ENCODE results near the gene PACS2.
A peak's percentile ranks its signal among the peaks of the same experiment; 100 is the strongest.
"Not testable (repeated sequence)": the region's sequence is repeated elsewhere in the genome, so short reads cannot be mapped to it uniquely, and the experiment has no call there.

The PACS2 gene

DNA sequence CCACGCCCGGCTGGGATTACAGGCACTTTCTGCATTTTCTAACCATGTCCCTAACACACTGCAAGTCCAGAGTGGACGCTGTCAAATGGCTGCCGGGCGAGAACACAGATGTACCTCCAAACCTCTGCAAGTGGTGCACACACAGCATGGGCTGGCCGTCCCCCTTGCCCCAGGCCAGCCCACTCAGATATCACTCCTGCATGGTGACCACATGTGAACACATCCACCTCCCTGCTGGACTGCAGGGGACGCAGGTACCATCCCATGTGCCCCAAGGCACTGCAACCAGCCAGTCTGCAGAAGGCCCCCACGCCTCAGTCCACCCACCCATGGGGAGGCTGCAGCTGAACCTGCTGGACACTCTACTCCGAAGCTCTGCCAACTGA, 27.8 kb upstream of the PACS2 start:
- Histone ChIP-seq H3K27me3 (no peaks in the 10 kb centered on the region), H3K9me3 (no peaks in the 10 kb centered on the region), H3K36me3 (no peaks in the 10 kb centered on the region), H3K4me3 (ENCODE audit: low read depth, low read length) (no peak overlapping the region), H3K4me1 (peaks cover 7% of the 10 kb centered on the region)
- DNase-seq = no peak
- no peak for TF ChIP-seq CTCF (IDR thresholded peaks at IDR 0.05; ENCODE audit: low read depth, low read length)

GRCh38 chr14:105287249-105288102, 27.1 kb upstream of the PACS2 start:
- no peaks in the 10 kb centered on the region for H3K9me3 ChIP-seq
- no peaks in the 10 kb centered on the region for H3K36me3 ChIP-seq
- H3K4me3 ChIP-seq (ENCODE audit: low read depth, low read length) = no peak overlapping the region
- peaks cover 9% of the 10 kb centered on the region for H3K4me1 ChIP-seq
- TF ChIP-seq CTCF (IDR thresholded peaks at IDR 0.05; ENCODE audit: low read depth, low read length) = 0 out of 2 replicates have a peak, but pooled peaks have one; percentile 19
- DNase-seq = peak; percentile 62
- no peaks in the 10 kb centered on the region for H3K27me3 ChIP-seq

GRCh38 chr14:105288936-105289335, 25.6 kb upstream of the PACS2 start:
- not testable (repeated sequence) for H3K4me3 ChIP-seq (ENCODE audit: low read depth, low read length); H3K9me3 ChIP-seq; DNase-seq; H3K27me3 ChIP-seq; H3K36me3 ChIP-seq
- peaks cover 22% of the 10 kb centered on the region for H3K4me1 ChIP-seq

GRCh38 chr14:105290621-105291346, 23.8 kb upstream of the PACS2 start:
- peak; percentile 39 for DNase-seq
- Histone ChIP-seq H3K27me3 (no peaks in the 10 kb centered on the region), H3K9me3 (no peaks in the 10 kb centered on the region), H3K36me3 (no peaks in the 10 kb centered on the region), H3K4me1 (peaks cover 28% of the 10 kb centered on the region), H3K4me3 (ENCODE audit: low read depth, low read length) (no peak overlapping the region)
- TF ChIP-seq CTCF (IDR thresholded peaks at IDR 0.05; ENCODE audit: low read depth, low read length) = peak; percentile 43

DNA sequence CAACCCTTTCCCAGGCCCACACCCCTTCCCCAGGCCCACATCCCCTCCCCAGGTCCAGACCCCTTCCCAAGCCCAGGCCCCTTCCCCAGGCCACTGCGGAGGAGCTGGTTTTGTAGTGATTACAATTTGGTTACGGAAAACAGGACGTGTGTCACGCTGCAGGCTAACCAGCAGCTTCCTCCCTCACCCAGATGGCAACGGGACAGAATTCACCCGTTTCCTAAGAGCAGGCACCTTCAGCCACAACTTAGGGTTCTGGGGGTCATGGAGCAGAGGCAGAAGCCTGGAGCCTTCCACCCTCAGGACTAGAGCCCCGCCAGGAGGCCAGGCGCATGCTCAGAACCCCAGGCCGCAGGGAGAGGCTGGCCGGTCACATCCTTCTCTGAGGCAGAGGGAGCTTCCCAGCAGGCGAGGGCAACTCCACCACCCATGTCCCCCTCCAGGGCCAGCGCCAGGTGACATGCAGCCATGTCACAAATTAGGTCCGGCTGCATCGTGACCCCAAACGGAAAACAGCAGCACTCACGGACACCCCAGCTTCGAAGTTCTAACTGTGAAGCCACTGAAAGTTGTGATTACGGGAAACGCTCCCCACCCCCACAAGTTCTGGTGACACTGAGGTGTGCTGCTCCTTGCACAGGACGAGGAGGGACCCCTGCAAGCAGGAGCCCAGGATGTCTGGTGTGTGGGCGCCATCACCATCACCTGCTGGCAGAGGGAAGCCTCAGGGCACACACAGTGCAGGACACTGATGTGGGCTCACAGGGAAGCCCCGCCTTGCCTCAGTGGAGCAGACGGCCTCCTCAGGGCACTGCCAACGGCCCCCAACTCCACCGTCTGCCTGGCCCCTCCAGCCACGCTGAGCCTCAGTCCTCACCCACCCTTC, 21.5 kb upstream of the PACS2 start:
- TF ChIP-seq CTCF (IDR thresholded peaks at IDR 0.05; ENCODE audit: low read depth, low read length) = no peak
- Histone ChIP-seq H3K27me3 (no peaks in the 10 kb centered on the region), H3K9me3 (no peaks in the 10 kb centered on the region), H3K36me3 (0 out of 2 replicates have a peak, but pooled peaks cover 3% of the 10 kb centered on the region), H3K4me3 (ENCODE audit: low read depth, low read length) (peak overlapping the region; percentile 44), H3K4me1 (peaks cover 21% of the 10 kb centered on the region)
- DNase-seq = peak; percentile 36

DNA sequence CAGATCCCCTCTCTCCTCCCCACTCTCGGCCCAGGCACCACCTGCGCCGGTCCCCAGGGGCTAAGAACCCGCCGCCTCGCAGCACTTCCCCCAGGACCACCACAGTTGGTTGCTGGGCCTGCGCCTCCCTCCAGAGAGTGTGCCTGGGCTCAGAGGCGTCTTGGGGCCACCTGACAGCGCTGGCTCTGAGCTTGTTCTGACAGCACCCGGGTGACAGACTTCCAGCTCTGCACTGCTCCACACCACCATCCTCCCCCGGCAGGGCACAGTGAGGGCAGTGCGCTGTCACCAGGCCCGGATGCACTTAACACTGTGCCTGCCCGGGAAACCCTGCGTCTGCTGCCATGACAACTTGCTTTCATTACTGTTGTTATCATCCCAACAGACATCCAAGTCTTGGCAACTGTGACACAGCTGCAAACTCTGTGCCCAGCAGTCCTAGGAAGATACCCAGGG, 20.4 kb upstream of the PACS2 start:
- peak; percentile 95 for DNase-seq
- no peaks in the 10 kb centered on the region for H3K9me3 ChIP-seq
- H3K4me3 ChIP-seq (ENCODE audit: low read depth, low read length) = peak overlapping the region; percentile 44
- H3K27me3 ChIP-seq = no peaks in the 10 kb centered on the region
- H3K4me1 ChIP-seq = peaks cover 21% of the 10 kb centered on the region
- no peak for TF ChIP-seq CTCF (IDR thresholded peaks at IDR 0.05; ENCODE audit: low read depth, low read length)
- 0 out of 2 replicates have a peak, but pooled peaks cover 3% of the 10 kb centered on the region for H3K36me3 ChIP-seq

GRCh38 chr14:105297311-105297710, 17.2 kb upstream of the PACS2 start:
- H3K27me3 ChIP-seq; H3K9me3 ChIP-seq; DNase-seq; H3K4me3 ChIP-seq (ENCODE audit: low read depth, low read length); H3K36me3 ChIP-seq: not testable (repeated sequence)
- H3K4me1 ChIP-seq = peaks cover 21% of the 10 kb centered on the region
